Renal cortical epithelial cell (primary cell): ENCODE data around the gene NACA2. TPM values are rescaled to one million over a fixed set of nuclear protein-coding genes. Genes with fewer than 3 reads are reported as not detected.
"Not testable (repeated sequence)": the region's sequence is repeated elsewhere in the genome, so short reads cannot be mapped to it uniquely, and the experiment has no call there.

Experiments
- DNase-seq: peaks from one replicate; pipeline ENCODE4 v3.0.0-alpha.2; 2011; ENCODE audit warnings: low read depth
- total RNA-seq: library from RNA; depleted of rRNA; stranded (reverse); fragments of >200 nt; gene quantifications from 2 replicates; pipeline ENCODE4 v1.2.3, GENCODE V29; 2014

NACA2 gene
- total RNA-seq, 1 donor from 2014 or later = not detected

DNA sequence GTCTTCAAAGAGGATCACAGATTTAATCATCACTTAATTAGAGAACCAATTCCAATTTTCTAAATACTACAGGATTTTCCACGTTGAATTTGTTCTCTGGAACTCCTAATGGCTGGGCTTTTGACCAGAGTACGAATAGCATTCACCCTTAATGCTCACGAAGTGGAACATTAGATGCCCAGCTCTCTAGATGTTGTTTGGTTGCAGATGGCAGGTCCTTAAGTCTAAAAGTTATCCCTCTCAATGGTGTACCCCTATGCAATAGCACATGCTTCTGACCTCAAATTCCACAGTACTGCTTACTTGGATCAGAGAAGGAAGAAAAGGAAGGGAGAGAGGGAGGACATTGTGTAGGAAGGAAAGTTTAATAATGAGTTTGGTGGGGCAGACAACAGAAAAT, 8.6 kb upstream of the NACA2 start:
- DNase-seq = no peak

DNA sequence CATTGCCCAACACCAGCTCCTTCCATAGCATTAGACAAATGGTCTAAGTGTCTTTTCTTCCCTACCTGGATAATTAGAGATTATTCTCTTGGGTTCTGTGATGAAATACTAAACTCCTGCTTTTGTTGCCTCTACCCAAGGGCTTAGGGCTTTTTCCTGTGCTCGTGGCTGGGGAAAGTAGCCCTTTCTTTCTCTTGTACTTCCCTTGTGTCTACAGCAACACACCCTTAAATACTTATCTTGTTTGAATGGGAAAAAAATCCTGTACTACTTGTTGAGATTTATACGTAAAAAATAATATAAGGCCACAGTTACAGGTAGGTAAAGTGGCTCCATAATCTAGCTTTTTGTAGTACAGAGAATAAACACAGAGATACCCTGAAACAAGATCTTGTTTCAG, 7.0 kb upstream of the NACA2 start:
- no peak for DNase-seq

DNA sequence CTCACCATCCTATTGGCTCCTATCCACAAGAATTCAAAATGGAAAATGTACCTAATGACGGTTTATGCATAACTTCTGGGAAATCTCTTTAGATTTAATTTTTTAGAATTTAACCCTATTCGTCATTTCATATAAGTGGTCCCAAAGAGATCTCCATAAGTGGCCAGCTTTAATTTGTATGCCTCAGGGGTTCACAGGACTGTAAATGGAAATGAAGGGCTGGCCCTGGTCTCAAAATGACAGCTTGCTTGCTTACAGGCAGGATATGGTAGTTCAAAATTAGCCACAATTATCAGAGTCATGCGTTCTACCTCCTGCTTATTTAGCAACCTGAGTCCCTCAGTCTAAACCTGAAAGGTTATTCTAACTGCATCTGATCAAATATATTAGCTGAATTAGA, 6.6 kb upstream of the NACA2 start:
- no peak for DNase-seq

DNA sequence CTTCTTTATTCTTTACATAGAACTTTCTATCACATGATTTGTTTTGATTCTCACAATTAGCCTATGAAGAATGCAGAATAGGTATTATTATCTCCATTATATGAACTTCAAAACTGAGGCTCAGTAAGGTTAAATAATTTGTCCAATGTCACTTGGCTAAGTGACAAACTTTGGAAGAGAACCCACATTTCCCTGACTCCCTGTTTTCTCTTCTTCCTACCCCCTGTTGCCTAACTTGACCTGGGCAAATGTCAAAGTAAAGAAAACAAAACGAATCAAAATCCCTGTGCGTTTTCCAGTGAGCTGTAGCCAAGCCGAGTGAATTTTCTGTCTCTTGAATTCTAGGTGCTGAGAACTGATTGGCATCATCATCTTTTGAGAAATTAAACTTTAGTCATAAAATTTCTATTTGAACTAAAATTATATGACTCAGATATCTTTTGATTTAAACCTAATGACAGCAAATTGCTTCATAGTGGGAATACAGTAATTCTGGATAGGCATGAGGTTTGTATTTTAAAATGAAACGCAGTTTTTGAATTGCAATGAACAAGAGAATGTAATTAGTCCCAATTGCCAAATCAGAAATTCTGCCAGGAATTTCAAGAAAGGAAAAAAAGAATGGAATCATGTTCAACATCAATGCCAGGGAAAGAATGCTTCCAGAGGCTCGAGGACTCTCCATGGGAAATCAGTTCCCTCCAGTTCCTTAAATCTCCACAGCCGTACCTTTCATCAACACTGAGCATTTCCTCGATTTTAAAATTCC, 4.6 kb upstream of the NACA2 start:
- DNase-seq = no peak

DNA sequence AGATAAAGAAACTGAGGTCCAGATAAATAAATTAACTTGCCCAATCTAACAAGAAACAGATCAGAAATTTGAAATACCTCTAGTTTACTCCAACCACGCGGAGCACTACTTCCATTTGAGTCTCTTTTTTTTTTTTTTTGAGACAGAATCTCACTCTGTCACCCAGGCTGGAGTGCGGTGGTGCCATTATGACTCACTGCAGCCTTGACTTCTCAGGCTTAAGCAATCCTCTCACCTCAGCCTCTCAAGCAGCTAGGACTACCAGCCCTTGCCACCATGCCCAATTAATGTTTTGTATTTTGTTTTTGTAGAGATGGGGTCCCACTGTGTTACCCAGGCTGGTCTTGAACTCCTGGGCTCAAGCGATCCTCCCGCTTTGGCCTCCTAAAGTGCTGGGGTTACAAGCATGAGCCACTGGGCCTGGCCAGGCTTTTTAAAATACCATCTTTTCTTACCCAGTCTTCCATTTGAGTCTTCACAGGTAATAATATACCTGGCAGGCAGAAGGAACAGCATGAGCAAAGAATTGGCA, 3.3 kb upstream of the NACA2 start:
- peak; percentile 19 for DNase-seq

DNA sequence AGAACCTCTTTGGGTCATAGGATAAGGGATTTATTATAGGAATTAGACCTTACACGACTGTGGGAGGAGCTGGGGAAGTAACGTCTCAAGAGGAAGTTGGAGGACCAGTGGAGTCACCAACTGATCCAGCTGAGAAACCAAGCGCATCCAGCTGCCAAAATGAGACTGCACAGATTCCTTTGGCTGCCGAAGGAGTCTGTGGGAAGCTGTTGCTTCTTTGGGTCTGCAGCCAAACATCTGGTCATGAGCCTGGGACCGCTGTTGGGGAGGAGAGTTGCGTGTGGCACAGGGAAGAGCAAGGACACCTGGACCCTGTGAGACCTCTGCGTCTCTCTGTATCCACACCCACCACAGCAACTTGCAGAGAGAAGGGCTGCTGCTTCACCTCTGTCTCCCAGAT, 2.4 kb upstream of the NACA2 start:
- peak; percentile 32 for DNase-seq

DNA sequence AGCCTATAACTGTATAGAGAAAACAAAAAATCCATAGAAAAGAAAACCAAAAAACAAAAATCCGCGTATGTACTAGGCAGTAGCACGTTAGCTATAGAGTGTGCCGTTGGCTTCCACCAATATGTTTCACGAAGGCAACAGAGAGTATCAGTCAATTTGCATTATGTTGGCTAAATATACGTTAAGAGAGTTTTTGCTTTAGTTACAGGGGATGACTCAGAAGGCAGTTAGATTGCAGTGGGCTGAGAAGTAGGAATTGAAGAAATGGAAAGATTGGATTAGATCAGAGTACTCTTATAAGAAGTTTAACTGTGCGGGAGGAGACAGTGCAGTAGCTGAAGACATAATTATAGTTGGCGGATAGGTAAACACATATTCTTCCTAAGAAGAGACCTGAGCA, 911 bp upstream of the NACA2 start:
- no peak for DNase-seq

DNA sequence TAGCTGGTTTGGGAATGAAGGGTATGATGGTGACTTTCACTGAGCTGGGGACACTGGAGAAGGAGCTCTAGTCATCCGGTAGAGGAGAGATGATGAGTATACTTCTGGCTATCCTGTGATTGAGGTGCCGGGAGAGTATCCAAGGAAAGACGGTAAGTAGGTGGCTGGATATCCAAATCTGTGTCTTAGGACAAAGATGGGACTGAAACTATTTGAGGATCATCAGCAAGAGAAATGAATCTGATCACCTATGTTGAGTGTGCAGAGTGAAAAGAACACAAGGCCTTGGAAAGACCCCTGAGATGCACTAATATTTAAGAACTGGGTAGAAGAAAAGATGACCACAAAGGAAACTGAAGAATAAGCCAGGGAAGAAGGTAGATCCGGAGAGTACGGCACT, 1.0 kb downstream of the NACA2 start:
- DNase-seq = no peak

DNA sequence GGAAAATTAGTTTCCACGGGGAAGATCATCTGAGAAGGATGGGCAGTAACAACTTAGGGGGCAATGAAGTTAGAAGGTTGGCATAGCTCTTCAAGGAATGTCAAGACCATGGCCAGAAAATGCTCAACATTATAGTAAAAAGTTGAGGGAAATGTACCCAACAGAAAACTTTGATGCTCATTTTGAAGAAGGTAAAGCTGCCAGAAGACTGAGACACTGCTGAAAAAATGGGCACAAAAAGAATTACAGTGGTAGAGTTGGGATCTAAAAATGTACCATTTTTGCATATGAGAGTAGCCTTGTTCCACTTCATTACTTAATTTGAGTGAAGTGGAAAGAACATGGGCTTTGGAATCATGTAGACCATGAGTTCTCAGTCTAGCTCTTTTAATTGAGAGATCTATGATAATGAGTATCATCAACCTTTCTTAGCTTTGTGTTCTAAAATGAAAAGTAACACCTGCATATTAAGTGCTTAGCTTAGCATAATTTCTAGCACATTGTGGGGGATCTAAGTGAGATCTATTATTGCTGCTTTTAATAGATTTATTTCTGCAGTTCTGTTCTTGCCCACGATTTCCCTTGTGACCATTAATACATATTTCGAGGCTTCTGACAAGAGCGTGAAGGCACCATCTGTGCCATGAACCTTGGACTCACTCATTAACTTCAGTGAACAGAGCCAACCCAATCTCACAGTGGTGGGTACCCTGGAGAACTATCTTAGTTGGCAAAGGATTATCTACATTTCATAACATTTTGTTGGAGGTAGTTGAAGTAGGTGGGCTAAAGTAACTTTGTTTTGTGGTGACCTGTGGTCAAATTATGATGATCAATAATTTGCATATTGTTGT, 3.0 kb downstream of the NACA2 start:
- DNase-seq = no peak

DNA sequence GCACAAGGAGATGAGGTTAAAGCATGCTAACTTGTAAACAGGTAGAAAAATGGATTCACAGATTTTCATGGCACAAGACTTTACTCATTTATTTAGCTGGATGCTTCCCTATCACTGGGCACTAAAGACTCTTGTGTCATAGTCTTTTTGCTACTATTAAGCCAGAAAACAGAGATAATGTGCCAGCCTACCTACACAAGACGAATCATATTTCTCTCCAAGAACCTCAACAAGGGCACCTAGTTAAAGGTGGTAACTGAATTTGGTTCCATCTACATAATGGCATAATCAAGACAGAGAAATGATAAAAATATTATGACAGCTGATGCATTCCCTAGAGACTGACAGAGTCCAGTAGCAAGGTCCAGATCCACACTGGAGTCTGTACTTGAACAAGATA, 3.8 kb downstream of the NACA2 start:
- DNase-seq = no peak

DNA sequence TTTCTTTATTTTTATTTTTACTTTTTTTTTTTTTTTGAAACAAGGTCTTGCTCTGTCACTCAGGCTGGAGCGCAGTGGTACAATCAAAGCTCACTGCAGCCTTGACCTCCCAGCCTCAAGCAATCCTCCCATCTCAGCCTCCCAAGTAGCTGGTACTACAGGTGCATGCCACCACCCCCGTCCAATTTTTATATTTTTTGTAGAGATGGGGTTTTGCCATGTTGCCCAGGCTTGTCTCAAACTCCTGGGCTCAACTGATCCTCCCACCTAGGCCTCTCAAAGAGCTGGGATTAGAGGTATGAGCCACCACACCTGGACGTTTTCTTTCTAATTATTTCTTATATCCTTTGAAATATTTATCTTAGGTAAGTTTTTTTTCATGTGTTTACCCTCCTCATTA, 4.4 kb downstream of the NACA2 start:
- DNase-seq = not testable (repeated sequence)

DNA sequence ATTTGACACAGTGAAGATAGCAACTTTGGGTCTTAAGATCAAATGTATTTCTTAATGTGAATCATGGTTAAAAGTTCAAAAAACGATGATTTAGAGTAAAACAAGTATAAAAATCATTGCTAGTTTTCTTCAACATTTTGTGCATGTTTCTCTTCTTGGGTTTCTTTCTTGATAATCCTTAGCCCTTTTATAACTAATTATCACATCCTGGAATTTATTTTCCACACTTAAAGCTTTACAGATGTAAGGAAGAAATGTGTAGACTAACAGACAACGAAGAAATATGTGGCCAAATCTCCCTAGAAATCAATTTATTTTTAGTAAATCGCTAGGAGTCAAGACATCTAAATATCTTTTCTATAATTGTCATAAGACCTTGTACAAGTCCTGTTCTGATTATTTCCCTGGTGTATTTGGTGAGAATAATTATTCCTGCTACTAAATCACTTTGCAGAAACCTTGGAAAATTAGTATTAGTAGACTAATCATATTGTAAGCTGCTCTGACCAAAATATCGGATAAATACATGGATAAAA, 4.9 kb downstream of the NACA2 start:
- DNase-seq = no peak

DNA sequence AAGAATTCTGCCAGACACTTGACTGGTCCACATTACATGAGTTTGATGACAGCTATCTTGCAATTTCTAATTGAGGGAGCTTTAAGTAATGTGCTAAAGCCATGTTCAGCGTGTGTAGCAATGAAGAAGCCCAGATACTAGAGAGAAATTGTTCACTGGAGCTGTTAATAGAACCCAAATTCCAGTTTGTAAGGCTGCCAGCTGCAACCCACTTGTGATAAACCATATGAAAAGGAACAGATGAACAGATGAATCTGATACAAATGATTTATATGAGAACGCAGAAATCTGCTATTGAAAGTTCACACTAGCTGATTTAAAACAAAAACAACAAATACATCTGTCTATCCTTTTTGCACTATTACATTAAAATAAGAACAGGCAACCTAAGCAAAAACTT, 6.2 kb downstream of the NACA2 start:
- DNase-seq = no peak

DNA sequence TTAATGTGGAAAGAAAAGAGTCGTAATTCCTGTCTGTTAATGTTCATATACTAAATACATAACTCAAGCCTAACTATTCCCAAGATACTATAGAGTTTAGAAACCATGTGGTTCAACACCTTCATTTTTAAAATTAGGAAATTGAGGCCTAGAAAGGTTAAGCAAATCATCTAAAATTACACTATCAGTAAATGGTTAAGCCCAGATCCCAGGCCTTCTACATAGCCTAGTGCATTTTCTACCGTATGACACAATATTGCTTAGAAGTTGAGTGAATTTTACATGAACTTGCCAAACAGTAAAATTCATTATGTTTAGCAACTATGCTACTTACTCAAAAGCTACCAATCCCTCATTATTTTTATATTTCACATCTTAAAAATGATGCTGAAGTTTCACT, 6.8 kb downstream of the NACA2 start:
- DNase-seq = no peak

DNA sequence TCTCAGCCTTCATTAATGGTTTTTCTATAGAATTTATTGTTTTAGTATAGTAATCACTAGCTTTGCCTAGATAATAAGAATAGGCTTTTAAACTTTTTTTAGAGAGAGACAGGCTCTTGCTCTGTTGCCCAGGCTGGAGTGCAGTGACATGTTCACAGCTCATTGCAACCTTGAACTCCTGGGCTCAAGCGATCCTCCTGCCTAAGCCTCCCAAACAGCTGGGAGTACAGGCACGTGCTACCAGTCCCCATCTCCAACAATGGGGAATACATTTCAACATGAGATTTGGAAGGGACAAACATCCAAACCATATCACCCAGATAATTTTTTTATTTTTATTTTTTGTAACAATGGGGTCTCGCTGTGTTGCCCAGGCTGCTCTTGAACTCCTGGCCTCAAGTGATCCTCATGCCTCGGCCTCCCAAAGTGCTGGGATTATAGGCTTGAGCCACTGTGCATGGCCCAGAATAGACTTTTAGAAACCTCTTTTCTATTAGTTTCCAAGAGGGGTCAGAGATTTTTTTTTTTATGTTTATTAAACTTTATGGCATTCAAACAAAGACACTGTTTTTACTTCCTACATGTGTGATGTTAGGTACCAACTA, 7.3 kb downstream of the NACA2 start:
- DNase-seq = no peak

DNA sequence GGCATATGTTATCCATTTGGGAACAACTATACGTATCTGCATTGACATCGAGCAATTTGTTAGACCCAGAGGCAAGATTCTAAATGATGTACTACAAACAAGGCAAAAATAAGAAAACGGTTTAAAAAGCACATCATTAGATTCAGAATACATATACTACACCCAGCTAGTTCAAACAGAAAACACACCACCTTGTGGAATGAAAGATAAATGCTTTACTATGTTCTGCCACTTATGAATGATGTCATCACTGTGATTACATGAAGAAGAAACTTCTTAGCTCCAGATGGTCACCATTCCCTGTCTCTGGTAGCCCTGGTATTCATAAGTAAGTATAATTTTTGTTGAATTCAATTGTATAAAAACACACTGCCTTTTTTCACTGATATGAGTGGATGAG, 7.8 kb downstream of the NACA2 start:
- DNase-seq = peak; percentile 52

DNA sequence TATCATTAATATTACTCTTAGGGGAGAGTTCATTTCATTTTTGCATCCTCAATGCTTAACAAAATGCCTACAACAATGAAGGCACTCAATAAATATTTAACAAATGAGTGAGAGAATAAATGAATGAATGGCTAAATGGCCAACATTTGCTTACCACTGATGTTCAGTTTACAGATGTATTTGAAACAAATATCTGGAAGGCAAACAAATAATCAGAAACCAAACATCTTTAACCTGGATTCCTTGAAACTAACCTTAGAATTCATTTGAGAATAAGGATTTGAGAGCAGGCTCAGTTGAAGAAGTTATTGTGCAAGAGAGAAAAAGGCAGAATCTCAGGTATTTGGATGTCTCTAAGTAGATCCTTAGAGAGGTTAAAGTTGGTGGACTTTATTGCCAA, 8.4 kb downstream of the NACA2 start:
- DNase-seq = no peak

DNA sequence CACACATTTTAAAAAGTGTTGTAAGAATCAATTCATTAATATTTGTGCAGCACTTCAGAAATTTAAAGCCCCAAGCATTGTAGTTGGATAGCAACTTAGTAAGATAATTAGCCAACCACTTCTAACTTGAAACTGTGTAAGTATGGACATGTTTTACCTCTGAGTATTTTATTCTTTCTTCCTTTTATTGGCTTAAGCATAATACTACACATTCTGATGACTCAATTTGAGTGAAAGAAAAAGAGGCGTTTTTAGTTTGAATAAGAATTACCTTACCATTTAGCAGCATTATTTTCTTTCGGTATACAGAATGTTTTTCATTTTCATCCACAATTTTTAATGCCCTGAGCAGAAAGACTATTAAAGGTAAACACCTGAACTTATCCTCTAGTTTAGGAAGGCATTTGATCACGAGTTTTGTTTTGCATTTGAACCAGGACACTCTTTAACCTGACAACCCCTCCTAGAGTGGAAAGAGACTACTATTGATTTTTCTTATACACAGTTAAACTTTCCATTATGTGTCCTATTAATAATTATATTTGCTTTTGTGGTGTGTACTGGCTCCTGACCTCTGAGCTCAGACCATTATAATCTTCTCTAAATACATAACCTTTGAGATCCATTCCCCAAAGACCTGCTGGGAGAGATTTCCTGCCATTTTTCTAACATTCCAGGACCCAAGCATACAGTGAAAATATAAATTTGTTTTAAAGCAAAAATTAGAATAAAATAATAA, 9.2 kb downstream of the NACA2 start:
- no peak for DNase-seq

DNA sequence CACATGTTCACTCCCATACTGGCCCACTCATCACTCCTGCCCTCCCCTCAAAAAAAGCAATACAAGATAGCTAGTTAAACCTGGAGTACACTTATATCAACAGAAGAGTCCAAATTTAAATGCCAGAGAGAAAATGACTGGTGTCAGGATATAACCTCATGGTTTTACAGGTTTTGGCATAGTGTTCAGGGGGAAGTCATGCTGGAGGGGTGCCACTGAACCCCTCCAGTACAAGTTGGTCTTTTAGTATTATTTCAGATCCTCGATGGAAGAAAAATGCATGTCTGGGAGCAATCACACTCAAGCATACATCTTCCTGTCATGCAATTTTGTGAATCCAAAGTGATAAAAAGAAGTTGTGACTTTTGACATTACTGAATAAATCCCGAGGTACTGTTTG, 10.5 kb downstream of the NACA2 start:
- no peak for DNase-seq

DNA sequence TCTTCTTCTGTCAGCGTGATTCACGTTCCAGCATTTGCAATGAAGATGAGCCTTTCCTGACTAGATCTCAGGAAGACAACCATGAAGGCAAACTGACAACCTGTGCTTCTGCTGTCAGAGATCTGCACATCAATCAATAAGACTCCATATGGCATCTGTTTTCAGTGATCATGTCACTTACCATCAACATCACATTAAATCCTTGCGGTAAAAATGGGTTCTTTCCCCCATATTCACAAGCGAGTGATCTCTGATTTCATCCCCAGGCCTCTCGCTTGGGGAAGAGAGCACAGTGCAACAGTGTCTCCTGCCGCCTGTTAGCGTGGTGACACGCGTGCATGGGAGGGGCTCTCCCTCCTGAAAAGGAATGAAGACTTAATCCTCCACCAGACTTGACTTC, 11.1 kb downstream of the NACA2 start:
- DNase-seq = no peak

DNA sequence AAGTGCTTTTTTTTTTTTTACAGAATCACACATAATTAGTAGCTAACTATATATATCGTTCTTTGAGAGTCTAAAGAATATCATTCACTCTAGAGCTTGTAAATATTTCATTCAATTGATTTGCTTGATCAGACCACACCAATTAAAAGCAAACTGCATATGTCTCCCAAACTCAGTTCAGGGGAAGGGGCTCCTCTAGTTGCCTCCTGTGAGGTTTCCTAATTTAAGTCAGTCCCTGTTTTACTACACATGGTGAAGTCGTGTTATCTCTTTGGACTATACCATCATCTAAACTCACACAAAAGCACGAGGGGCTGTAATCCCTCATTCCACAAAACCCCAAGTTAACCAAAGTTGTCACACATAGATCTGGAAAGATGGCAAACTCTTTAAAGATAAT, 11.7 kb downstream of the NACA2 start:
- DNase-seq = no peak

DNA sequence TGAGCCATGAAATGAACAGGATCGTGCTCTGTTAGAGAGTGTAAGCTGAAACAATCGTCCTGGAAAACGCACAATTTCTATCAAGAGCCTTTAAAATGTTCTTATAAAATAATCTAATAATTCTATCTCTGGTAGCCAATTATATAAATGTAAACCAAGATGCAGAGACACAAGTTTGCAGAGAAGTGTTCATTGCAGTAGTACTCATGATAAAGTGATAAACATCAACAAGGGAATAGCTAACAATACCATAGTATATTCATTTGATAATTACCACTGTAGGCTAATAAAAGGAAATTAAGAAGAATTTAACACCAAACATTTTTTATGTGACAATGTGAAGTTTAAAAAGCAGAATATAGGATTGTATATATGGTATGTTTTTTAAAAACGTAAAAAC, 12.4 kb downstream of the NACA2 start:
- DNase-seq = no peak
